SK-N-SH treated with all-trans-retinoic acid at 6 μM for 48 hours (cell line): ENCODE data around the gene AOC3.
"Not testable (repeated sequence)": the region's sequence is repeated elsewhere in the genome, so short reads cannot be mapped to it uniquely, and the experiment has no call there.

ENCODE experiments used
- ATAC-seq: fragments of 200-7000 bp; cut with Tn5 transposase; 3 replicates; pipeline ENCODE4 v1.9.1; 2020; ENCODE audit warnings: mild to moderate bottlenecking, moderate library complexity
- BACH2 ChIP-seq: fragments of 250-450 bp; sonication (Bioruptor Pico); IDR thresholded peaks from 2 replicates; pipeline ENCODE4 v1.9.0; 2021; ENCODE audit warnings: mild to moderate bottlenecking, borderline replicate concordance
- CSRNP3 ChIP-seq: fragments of 250-450 bp; sonication (Bioruptor Pico); IDR thresholded peaks from 2 replicates; pipeline ENCODE4 v1.5.1; 2021; ENCODE audit warnings: mild to moderate bottlenecking, moderate library complexity
- GLIS3 ChIP-seq: fragments of 250-450 bp; sonication (Bioruptor Pico); IDR thresholded peaks from 2 replicates; pipeline ENCODE4 v1.5.0; 2020; ENCODE audit warnings: mild to moderate bottlenecking, moderate library complexity
- ISL1 ChIP-seq: fragments of 250-450 bp; sonication (Bioruptor Pico); IDR thresholded peaks from 2 replicates; pipeline ENCODE4 v2.1.2; 2022; ENCODE audit warnings: mild to moderate bottlenecking, moderate library complexity
- OSR1 ChIP-seq: fragments of 250-450 bp; sonication (Bioruptor Pico); IDR thresholded peaks from 2 replicates; pipeline ENCODE4 v1.8.0; 2022; ENCODE audit warnings: moderate library complexity, mild to moderate bottlenecking, inconsistent platforms
- PATZ1 ChIP-seq: fragments of 250-450 bp; sonication (Bioruptor Pico); IDR thresholded peaks from 2 replicates; pipeline ENCODE4 v1.8.0; 2020; ENCODE audit warnings: mild to moderate bottlenecking, moderate library complexity, borderline replicate concordance
- TCF4 ChIP-seq: fragments of 250-450 bp; sonication (Bioruptor Pico); IDR thresholded peaks from 2 replicates; pipeline ENCODE4 v1.8.0; 2021; ENCODE audit warnings: mild to moderate bottlenecking, moderate library complexity, borderline replicate concordance
- TSHZ2 ChIP-seq: fragments of 250-450 bp; sonication (Bioruptor Pico); IDR thresholded peaks from 2 replicates; pipeline ENCODE4 v1.5.0; 2020; ENCODE audit warnings: mild to moderate bottlenecking, moderate library complexity
- ZC3H10 ChIP-seq: fragments of 250-450 bp; sonication (Bioruptor Pico); IDR thresholded peaks from 2 replicates; pipeline ENCODE4 v1.5.1; 2021; ENCODE audit warnings: mild to moderate bottlenecking, moderate library complexity
- ZFP30 ChIP-seq: fragments of 450-650 bp; formaldehyde crosslinking; IDR thresholded peaks from 2 replicates; pipeline ENCODE4 v1.5.0; 2022; ENCODE audit warnings: mild to moderate bottlenecking, moderate library complexity
- ZNF70 ChIP-seq: fragments of 450-650 bp; formaldehyde crosslinking; IDR thresholded peaks from 2 replicates; pipeline ENCODE4 v1.5.0; 2020; ENCODE audit warnings: mild to moderate bottlenecking, moderate library complexity

The AOC3 gene

DNA sequence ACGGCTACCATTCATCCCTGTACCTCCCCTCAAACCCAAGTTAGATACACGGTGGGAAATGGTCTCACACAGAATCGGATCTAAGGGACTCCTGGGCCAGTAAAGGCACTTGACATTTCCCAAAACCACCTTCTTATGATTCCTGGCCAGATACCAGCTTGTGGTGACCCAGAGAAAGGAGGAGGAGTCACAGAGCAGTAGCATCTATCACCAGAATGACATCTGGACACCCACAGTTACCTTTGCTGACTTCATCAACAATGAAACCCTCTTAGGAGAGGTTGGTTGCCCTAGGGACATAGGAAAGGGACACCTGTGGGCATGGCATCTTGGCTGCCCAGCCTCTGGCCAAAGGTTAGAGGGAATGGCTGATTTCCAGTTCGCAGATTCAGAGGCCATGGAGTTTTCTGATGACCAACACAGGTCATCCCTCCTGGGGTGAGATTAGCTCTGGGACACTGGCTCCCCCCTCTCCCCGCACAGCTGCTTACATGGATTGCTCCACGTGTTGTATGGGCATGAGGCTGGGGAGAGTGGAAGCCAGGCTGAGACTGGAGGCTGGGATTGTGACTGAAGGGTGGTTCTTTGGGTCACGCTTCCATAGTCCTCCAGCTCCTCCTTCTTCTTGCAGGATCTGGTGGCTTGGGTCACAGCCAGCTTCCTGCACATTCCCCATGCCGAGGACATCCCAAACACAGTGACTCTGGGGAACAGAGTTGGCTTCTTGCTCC is 1.4 kb upstream of the AOC3 start (continued):
- no peak for TF ChIP-seq CSRNP3
- TF ChIP-seq ISL1: no peak

GRCh38 chr17:42851371-42852240 is 607 bp downstream of the AOC3 start:
- not testable (repeated sequence) for ATAC-seq

DNA sequence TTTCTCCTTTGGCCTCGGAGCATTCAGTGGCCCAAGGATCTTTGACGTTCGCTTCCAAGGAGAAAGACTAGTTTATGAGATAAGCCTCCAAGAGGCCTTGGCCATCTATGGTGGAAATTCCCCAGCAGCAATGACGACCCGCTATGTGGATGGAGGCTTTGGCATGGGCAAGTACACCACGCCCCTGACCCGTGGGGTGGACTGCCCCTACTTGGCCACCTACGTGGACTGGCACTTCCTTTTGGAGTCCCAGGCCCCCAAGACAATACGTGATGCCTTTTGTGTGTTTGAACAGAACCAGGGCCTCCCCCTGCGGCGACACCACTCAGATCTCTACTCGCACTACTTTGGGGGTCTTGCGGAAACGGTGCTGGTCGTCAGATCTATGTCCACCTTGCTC is 1.4 kb downstream of the AOC3 start:
- ATAC-seq: no peak
- TF ChIP-seq TCF4 (CRISPR knock-in tag) (no peak), TSHZ2 (no peak), ZC3H10 (no peak), GLIS3 (CRISPR knock-in tag) (no peak)

GRCh38 chr17:42853004-42853403 is 2.0 kb downstream of the AOC3 start:
- no peak for TF ChIP-seq BACH2 (CRISPR knock-in tag)
- TF ChIP-seq ZFP30: no peak
- no peak for TF ChIP-seq CSRNP3
- TF ChIP-seq ZNF70 (CRISPR knock-in tag): no peak
- no peak for TF ChIP-seq TSHZ2
- no peak for TF ChIP-seq GLIS3 (CRISPR knock-in tag)
- no peak for TF ChIP-seq TCF4 (CRISPR knock-in tag)
- no peak for TF ChIP-seq OSR1
- no peak for TF ChIP-seq ZC3H10
- no peak for ATAC-seq

DNA sequence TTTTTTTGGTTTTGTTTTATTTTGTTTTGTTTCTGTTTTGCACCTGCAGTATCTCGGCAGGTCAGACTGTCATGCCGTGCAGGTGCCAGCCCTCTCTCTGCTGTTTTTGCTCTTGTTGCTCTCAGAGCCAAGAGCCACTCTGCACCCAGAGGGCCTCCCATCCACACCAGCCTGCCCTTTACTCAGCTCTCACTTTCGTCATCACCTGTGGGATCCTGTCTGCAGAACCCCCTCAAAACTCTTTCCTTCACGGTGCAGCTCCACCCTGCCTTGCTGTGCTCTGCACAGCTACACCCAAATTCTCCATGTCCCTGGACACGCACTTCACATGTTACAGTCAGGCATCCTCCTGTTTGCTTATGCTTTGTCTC is 2.6 kb downstream of the AOC3 start:
- ATAC-seq: no peak
- no peak for TF ChIP-seq BACH2 (CRISPR knock-in tag)
- TF ChIP-seq ISL1: no peak
- no peak for TF ChIP-seq PATZ1 (CRISPR knock-in tag)
- TF ChIP-seq, all 23 proteins: peak for 0
